ENCODE results near the gene OAS2.

The OAS2 gene

DNA sequence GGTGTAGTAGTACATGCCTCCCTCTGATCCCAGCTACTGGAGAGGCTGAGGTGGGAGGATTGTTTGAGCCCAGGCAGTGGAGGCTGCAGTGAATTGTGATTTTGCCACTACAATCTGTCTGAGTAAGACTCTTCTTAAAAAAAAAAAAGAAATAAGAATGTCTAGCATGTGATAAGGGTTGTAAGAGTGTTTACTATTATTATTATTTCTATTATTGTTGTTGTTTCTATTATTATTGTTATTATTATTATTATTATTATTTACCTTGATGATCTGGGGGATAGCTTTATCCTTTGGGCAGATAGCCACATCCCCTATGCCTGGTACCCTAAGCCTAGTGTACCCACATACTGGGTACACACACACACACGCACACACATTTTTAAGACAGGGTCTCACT lies 35.7 kb upstream of the OAS2 start:
- Histone ChIP-seq H2AFZ (ENCODE audit: low read depth, low read length, severe bottlenecking) (no peak overlapping the region), H3K36me3 (ENCODE audit: low read length) (no peaks in the 10 kb centered on the region)

DNA sequence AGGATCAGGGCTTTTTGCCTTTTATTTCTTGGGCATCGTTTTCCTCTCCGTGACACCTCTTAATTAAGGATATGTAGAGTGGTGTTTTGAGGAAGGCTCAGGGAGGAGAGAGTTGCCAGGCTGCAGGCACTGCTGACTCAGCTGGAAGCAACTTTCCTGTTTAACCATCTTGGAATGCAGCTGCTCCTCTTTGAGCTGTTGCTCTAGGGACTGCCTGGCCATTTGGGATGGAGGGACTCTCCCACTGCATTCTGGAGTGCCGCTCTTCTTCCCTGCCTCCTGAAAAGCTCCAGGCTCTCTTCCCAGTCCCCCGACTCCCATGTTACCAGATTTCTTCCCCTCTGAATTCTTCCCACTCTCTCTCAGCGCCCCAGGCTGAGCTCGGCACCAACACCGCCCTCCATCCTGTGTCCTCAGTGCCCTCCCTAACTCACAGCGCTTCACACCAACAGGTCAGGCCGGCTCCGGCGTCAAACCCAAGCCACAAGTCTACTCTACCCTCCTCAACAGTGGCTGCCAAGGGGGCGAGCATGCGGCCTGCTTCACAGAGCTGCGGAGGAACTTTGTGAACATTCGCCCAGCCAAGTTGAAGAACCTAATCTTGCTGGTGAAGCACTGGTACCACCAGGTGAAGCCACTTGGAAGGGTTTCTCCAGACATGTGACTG lies 34.2 kb upstream of the OAS2 start:
- H3K4me3 ChIP-seq (ENCODE audit: insufficient read depth, low read length, poor library complexity, severe bottlenecking): no peak overlapping the region
- H3K9me2 ChIP-seq (replicated peaks; ENCODE audit: insufficient read depth, low read length): no peaks in the 10 kb centered on the region
- H4K20me1 ChIP-seq (ENCODE audit: low read depth, low read length): no peaks in the 10 kb centered on the region
- H3K79me2 ChIP-seq (ENCODE audit: insufficient read depth, low read length): no peaks in the 10 kb centered on the region
- H3K4me2 ChIP-seq (ENCODE audit: low read depth, low read length, poor library complexity, severe bottlenecking): no peak overlapping the region
- H3K36me3 ChIP-seq (ENCODE audit: low read length): no peaks in the 10 kb centered on the region
- H2AFZ ChIP-seq (ENCODE audit: low read depth, low read length, severe bottlenecking): no peak overlapping the region
- no peaks in the 10 kb centered on the region for H3K9me3 ChIP-seq (ENCODE audit: insufficient read depth, low read length)
- no peak for TF ChIP-seq EZH2phosphoT487 (conservative IDR thresholded peaks at IDR 0.05; ENCODE audit: low read length)
- TF ChIP-seq, protein P1, sequence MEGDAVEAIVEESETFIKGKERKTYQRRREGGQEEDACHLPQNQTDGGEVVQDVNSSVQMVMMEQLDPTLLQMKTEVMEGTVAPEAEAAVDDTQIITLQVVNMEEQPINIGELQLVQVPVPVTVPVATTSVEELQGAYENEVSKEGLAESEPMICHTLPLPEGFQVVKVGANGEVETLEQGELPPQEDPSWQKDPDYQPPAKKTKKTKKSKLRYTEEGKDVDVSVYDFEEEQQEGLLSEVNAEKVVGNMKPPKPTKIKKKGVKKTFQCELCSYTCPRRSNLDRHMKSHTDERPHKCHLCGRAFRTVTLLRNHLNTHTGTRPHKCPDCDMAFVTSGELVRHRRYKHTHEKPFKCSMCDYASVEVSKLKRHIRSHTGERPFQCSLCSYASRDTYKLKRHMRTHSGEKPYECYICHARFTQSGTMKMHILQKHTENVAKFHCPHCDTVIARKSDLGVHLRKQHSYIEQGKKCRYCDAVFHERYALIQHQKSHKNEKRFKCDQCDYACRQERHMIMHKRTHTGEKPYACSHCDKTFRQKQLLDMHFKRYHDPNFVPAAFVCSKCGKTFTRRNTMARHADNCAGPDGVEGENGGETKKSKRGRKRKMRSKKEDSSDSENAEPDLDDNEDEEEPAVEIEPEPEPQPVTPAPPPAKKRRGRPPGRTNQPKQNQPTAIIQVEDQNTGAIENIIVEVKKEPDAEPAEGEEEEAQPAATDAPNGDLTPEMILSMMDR (IDR thresholded peaks at IDR 0.05; ENCODE audit: insufficient read depth, low read length, poor library complexity, severe bottlenecking): no peak
- no peaks in the 10 kb centered on the region for H3K27me3 ChIP-seq (ENCODE audit: low read length)
- H3K27ac ChIP-seq (ENCODE audit: low read depth, low read length): no peak overlapping the region
- no peak overlapping the region for H3K9ac ChIP-seq (ENCODE audit: low read length)
- H3F3A ChIP-seq (ENCODE audit: insufficient read depth): no peaks in the 10 kb centered on the region

More for the DNA sequence above, 35.7 kb upstream of the OAS2 start:
- Histone ChIP-seq H3K4me2 (ENCODE audit: low read depth, low read length, poor library complexity, severe bottlenecking) (no peak overlapping the region), H3F3A (ENCODE audit: insufficient read depth) (no peaks in the 10 kb centered on the region), H4K20me1 (ENCODE audit: low read depth, low read length) (no peaks in the 10 kb centered on the region), H3K9me3 (ENCODE audit: insufficient read depth, low read length) (no peaks in the 10 kb centered on the region), H3K4me3 (ENCODE audit: insufficient read depth, low read length, poor library complexity, severe bottlenecking) (no peak overlapping the region), H3K9ac (ENCODE audit: low read length) (no peak overlapping the region), H3K79me2 (ENCODE audit: insufficient read depth, low read length) (no peaks in the 10 kb centered on the region), H3K27me3 (ENCODE audit: low read length) (no peaks in the 10 kb centered on the region), H3K27ac (ENCODE audit: low read depth, low read length) (no peak overlapping the region), H3K9me2 (replicated peaks; ENCODE audit: insufficient read depth, low read length) (no peaks in the 10 kb centered on the region)
- TF ChIP-seq, protein P1 (IDR thresholded peaks at IDR 0.05; ENCODE audit: insufficient read depth, low read length, poor library complexity, severe bottlenecking): no peak

DNA sequence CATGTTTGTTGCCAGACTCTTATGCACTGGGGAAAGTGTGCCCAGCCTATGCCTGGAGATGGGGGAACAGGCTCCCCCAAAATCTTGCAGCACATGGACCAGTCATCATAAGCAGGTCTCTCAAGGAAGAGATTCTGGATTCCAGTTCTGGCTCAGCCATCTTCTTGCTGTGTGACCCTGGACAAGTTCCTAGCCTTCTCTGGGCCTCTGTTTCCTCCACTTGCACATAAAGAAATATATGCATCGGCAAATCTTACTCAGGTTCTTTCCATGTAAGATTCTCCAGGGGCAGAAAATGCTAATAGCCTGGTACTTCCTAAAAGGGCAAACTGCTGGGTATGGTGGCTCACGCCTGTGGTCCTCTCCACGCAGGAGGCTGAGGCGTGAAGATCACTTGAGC lies 32.8 kb upstream of the OAS2 start:
- H3F3A ChIP-seq (ENCODE audit: insufficient read depth): no peaks in the 10 kb centered on the region
- H3K36me3 ChIP-seq (ENCODE audit: low read length): no peaks in the 10 kb centered on the region
- no peaks in the 10 kb centered on the region for H3K9me3 ChIP-seq (ENCODE audit: insufficient read depth, low read length)
- no peaks in the 10 kb centered on the region for H3K27me3 ChIP-seq (ENCODE audit: low read length)
- H3K9me2 ChIP-seq (replicated peaks; ENCODE audit: insufficient read depth, low read length): no peaks in the 10 kb centered on the region
- no peaks in the 10 kb centered on the region for H4K20me1 ChIP-seq (ENCODE audit: low read depth, low read length)
- no peaks in the 10 kb centered on the region for H3K79me2 ChIP-seq (ENCODE audit: insufficient read depth, low read length)
- no peak overlapping the region for H3K4me2 ChIP-seq (ENCODE audit: low read depth, low read length, poor library complexity, severe bottlenecking)
- TF ChIP-seq, protein P1 (IDR thresholded peaks at IDR 0.05; ENCODE audit: insufficient read depth, low read length, poor library complexity, severe bottlenecking): no peak
- no peak for TF ChIP-seq EZH2phosphoT487 (conservative IDR thresholded peaks at IDR 0.05; ENCODE audit: low read length)
- H3K9ac ChIP-seq (ENCODE audit: low read length): no peak overlapping the region
- no peak overlapping the region for H3K27ac ChIP-seq (ENCODE audit: low read depth, low read length)
- no peak overlapping the region for H2AFZ ChIP-seq (ENCODE audit: low read depth, low read length, severe bottlenecking)
- H3K4me3 ChIP-seq (ENCODE audit: insufficient read depth, low read length, poor library complexity, severe bottlenecking): no peak overlapping the region

Measured in SU-DHL-6 (cell line).